ENCODE data around the gene TGFA. TPM values are rescaled to one million over a fixed set of nuclear protein-coding genes. Genes with fewer than 3 reads are reported as not detected.

The TGFA gene
- total and polyA plus RNA-seq, 2 experiments from 2014 or later: 1.4 to 6.5 TPM

DNA sequence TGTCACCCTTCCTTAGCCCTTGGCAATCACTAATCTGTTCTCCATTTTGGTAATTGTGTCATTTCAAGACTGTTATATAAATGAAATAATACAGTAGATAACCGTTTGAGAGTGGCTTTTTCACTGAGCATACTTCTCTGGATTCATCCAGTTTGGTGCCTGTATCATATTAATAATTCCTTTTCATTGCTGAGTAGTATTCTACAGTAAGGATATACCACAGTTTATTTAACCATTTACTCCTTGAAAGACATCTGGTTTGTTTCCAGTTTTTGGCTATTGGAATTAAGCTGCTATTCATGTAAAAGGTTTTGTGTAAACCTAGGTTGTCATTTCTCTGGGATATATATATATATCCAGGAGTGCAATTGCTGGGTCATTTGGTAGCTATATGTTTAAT lies 44.6 kb upstream of the TGFA start (continued):
- TF ChIP-seq, protein P1, sequence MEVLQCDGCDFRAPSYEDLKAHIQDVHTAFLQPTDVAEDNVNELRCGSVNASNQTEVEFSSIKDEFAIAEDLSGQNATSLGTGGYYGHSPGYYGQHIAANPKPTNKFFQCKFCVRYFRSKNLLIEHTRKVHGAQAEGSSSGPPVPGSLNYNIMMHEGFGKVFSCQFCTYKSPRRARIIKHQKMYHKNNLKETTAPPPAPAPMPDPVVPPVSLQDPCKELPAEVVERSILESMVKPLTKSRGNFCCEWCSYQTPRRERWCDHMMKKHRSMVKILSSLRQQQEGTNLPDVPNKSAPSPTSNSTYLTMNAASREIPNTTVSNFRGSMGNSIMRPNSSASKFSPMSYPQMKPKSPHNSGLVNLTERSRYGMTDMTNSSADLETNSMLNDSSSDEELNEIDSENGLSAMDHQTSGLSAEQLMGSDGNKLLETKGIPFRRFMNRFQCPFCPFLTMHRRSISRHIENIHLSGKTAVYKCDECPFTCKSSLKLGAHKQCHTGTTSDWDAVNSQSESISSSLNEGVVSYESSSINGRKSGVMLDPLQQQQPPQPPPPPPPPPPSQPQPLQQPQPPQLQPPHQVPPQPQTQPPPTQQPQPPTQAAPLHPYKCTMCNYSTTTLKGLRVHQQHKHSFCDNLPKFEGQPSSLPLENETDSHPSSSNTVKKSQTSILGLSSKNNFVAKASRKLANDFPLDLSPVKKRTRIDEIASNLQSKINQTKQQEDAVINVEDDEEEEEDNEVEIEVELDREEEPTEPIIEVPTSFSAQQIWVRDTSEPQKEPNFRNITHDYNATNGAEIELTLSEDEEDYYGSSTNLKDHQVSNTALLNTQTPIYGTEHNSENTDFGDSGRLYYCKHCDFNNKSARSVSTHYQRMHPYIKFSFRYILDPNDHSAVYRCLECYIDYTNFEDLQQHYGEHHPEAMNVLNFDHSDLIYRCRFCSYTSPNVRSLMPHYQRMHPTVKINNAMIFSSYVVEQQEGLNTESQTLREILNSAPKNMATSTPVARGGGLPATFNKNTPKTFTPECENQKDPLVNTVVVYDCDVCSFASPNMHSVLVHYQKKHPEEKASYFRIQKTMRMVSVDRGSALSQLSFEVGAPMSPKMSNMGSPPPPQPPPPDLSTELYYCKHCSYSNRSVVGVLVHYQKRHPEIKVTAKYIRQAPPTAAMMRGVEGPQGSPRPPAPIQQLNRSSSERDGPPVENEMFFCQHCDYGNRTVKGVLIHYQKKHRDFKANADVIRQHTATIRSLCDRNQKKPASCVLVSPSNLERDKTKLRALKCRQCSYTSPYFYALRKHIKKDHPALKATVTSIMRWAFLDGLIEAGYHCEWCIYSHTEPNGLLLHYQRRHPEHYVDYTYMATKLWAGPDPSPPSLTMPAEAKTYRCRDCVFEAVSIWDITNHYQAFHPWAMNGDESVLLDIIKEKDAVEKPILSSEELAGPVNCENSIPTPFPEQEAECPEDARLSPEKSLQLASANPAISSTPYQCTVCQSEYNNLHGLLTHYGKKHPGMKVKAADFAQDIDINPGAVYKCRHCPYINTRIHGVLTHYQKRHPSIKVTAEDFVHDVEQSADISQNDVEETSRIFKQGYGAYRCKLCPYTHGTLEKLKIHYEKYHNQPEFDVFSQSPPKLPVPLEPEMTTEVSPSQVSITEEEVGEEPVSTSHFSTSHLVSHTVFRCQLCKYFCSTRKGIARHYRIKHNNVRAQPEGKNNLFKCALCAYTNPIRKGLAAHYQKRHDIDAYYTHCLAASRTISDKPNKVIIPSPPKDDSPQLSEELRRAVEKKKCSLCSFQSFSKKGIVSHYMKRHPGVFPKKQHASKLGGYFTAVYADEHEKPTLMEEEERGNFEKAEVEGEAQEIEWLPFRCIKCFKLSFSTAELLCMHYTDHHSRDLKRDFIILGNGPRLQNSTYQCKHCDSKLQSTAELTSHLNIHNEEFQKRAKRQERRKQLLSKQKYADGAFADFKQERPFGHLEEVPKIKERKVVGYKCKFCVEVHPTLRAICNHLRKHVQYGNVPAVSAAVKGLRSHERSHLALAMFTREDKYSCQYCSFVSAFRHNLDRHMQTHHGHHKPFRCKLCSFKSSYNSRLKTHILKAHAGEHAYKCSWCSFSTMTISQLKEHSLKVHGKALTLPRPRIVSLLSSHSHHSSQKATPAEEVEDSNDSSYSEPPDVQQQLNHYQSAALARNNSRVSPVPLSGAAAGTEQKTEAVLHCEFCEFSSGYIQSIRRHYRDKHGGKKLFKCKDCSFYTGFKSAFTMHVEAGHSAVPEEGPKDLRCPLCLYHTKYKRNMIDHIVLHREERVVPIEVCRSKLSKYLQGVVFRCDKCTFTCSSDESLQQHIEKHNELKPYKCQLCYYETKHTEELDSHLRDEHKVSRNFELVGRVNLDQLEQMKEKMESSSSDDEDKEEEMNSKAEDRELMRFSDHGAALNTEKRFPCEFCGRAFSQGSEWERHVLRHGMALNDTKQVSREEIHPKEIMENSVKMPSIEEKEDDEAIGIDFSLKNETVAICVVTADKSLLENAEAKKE (CRISPR knock-in tag; IDR thresholded peaks at IDR 0.05): no peak

DNA sequence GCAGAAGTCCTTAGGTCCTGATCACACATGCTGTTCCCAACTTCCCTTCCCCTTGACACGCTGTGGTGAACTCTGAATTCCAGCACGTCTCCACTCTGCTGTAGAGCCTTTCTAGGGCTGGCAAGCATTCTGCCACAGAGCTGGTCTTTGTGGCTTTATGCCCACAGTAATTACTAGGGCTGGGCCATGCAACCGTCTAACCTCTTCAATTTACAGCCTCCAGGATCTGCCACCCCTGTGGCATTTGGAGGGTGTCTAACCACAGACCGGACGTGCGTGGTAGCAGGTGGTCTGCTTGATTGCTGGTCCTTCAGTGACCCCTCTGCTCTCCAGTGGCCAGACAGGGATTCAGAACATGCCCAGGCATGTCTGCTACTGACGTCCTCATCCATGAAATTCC lies 43.1 kb upstream of the TGFA start:
- peaks cover 9% of the 10 kb centered on the region for H3K27me3 Mint-ChIP-seq (ENCODE audit: insufficient read depth, low read depth, poor library complexity)
- Histone ChIP-seq H3K4me1 (ENCODE audit: insufficient read depth) (no peaks in the 10 kb centered on the region; the same call in 1 of the 2 replicates), H3K27ac (ENCODE audit: low read depth) (no peak overlapping the region), H4K20me1 (replicated peaks; ENCODE audit: insufficient read depth) (no peaks in the 10 kb centered on the region), H3K79me2 (replicated peaks; ENCODE audit: insufficient read depth) (no peaks in the 10 kb centered on the region), H2AFZ (peak overlapping the region; percentile 95), H3K27me3 (ENCODE audit: insufficient read depth) (no peaks in the 10 kb centered on the region), H3K4me3 (no peak overlapping the region), H3K36me3 (ENCODE audit: insufficient read depth) (no peaks in the 10 kb centered on the region), H3K9me2 (ENCODE audit: insufficient read depth) (no peaks in the 10 kb centered on the region), H3K4me2 (no peak overlapping the region), H3F3A (replicated peaks; ENCODE audit: low read depth) (no peaks in the 10 kb centered on the region)
- H3K4me1 Mint-ChIP-seq: peaks cover 11% of the 10 kb centered on the region; the same call in 2 of the 3 replicates
- no peak overlapping the region for H3K4me3 Mint-ChIP-seq
- no peak for DNase-seq (ENCODE audit: low spot score)
- TF ChIP-seq JUNB (IDR thresholded peaks at IDR 0.05; ENCODE audit: unreplicated experiment) (no peak), ZNF114 (CRISPR knock-in tag; IDR thresholded peaks at IDR 0.05) (no peak), STAT1 (IDR thresholded peaks at IDR 0.05; ENCODE audit: unreplicated experiment) (no peak), EZH2 (IDR thresholded peaks at IDR 0.05; ENCODE audit: low read depth, unreplicated experiment) (no peak), NANOG (IDR thresholded peaks at IDR 0.05; ENCODE audit: borderline replicate concordance) (no peak), POLR2AphosphoS5 (IDR thresholded peaks at IDR 0.05; ENCODE audit: low read depth) (no peak), ZNF331 (CRISPR knock-in tag; IDR thresholded peaks at IDR 0.05; ENCODE audit: low read depth) (no peak), CREB1 (CRISPR knock-in tag; IDR thresholded peaks at IDR 0.05; ENCODE audit: low read depth) (no peak)
- TF ChIP-seq, protein P2, sequence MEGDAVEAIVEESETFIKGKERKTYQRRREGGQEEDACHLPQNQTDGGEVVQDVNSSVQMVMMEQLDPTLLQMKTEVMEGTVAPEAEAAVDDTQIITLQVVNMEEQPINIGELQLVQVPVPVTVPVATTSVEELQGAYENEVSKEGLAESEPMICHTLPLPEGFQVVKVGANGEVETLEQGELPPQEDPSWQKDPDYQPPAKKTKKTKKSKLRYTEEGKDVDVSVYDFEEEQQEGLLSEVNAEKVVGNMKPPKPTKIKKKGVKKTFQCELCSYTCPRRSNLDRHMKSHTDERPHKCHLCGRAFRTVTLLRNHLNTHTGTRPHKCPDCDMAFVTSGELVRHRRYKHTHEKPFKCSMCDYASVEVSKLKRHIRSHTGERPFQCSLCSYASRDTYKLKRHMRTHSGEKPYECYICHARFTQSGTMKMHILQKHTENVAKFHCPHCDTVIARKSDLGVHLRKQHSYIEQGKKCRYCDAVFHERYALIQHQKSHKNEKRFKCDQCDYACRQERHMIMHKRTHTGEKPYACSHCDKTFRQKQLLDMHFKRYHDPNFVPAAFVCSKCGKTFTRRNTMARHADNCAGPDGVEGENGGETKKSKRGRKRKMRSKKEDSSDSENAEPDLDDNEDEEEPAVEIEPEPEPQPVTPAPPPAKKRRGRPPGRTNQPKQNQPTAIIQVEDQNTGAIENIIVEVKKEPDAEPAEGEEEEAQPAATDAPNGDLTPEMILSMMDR (conservative IDR thresholded peaks at IDR 0.05; ENCODE audit: low read depth in 2 of 2): no peak
- H3K9me3 Mint-ChIP-seq: peaks cover 11% of the 10 kb centered on the region; the same call in 2 of the 3 replicates
- H3K36me3 Mint-ChIP-seq (ENCODE audit: low read depth): peaks cover 6% of the 10 kb centered on the region; the same call in 1 of the 3 replicates
- no peak for ATAC-seq
- H3K27ac Mint-ChIP-seq: peak overlapping the region; percentile 74
